Activated CD4-positive, alpha-beta memory T cell treated with anti-CD3 and anti-CD28 coated beads, Interleukin-2, amount 10 ng/mL, durations not matched to agents 7 days and 5 days (primary cell): ENCODE measurements around the gene CENPM. TPM values are rescaled to one million over a fixed set of nuclear protein-coding genes. Genes with fewer than 3 reads are reported as not detected.

ENCODE experiments used
- CTCF ChIA-PET: fragments of 350-600 bp; sonication (Branson Sonifier 250); formaldehyde crosslinking; loops from one replicate; lab custom pipeline; 2021; ENCODE audit warnings: antibody characterized with exemption, inconsistent platforms; lab: Charles Lee
- POLR2A ChIA-PET: fragments of 350-600 bp; sonication (Branson Sonifier 250); formaldehyde crosslinking; loops from one replicate; lab custom pipeline; 2021; ENCODE audit warnings: antibody characterized with exemption; lab: Charles Lee
- DNase-seq: peaks from one replicate; pipeline ENCODE4 v3.0.0-alpha.2; 2020
- H3K27ac Mint-ChIP-seq: one replicate; pipeline ENCODE4 v1.8.0; 2021; ENCODE audit warnings: mild to moderate bottlenecking, mixed read lengths
- H3K27me3 Mint-ChIP-seq: one replicate; pipeline ENCODE4 v1.8.0; 2021; ENCODE audit warnings: mixed read lengths
- H3K36me3 Mint-ChIP-seq: one replicate; pipeline ENCODE4 v1.8.0; 2021; ENCODE audit warnings: low read depth, mixed read lengths
- H3K4me1 Mint-ChIP-seq: one replicate; pipeline ENCODE4 v1.8.0; 2021; ENCODE audit warnings: mixed read lengths
- H3K4me3 Mint-ChIP-seq: one replicate; pipeline ENCODE4 v1.8.0; 2021; ENCODE audit warnings: mild to moderate bottlenecking, mixed read lengths
- H3K9me3 Mint-ChIP-seq: one replicate; pipeline ENCODE4 v1.8.0; 2021; ENCODE audit warnings: mixed read lengths
- total RNA-seq, 2 experiments: library from RNA; stranded (reverse); gene quantifications; one replicate each; pipeline ENCODE4 v1.2.3, GENCODE V29; 2021

The CENPM gene
- total RNA-seq, 2 experiments from 2014 or later = 71.8 to 81.2 TPM

GRCh38 chr22:41936894-41937169 lies 10.1 kb downstream of the CENPM start:
- POLR2A ChIA-PET = interaction anchor here (1.0 to 2.6 kb wide), 5 partner anchors 10 to 104 kb away, joined by 3 to 9 read pairs (median 4); partner anchors contain the start of genes CENPM, SREBF2 and TNFRSF13C
- Mint-ChIP-seq H3K4me3 (no peak overlapping the region), H3K9me3 (no peaks in the 10 kb centered on the region), H3K4me1 (peaks cover 33% of the 10 kb centered on the region), H3K36me3 (peaks cover 47% of the 10 kb centered on the region), H3K27me3 (no peaks in the 10 kb centered on the region), H3K27ac (no peak overlapping the region)
- CTCF ChIA-PET = interaction anchor here (1.2 kb wide), 1 partner anchor 11 kb away, joined by 4 read pairs; no protein-coding TSS in a partner anchor
- no peak for DNase-seq

GRCh38 chr22:41935509-41935908 lies 11.4 kb downstream of the CENPM start:
- Mint-ChIP-seq H3K36me3 (peaks cover 34% of the 10 kb centered on the region), H3K27me3 (no peaks in the 10 kb centered on the region), H3K4me1 (peaks cover 20% of the 10 kb centered on the region), H3K27ac (no peak overlapping the region), H3K4me3 (no peak overlapping the region), H3K9me3 (no peaks in the 10 kb centered on the region)
- DNase-seq = no peak
- ChIA-PET CTCF (interaction anchor here (0.7 kb wide), 1 partner anchor 21 kb away, joined by 3 read pairs; no protein-coding TSS in a partner anchor), POLR2A (interaction anchor here (0.9 to 2.6 kb wide), 4 partner anchors 9 to 283 kb away, joined by 3 to 9 read pairs (median 6); partner anchors contain the start of genes CENPM and TNFRSF13C)

- H3K9me3 Mint-ChIP-seq = no peaks in the 10 kb centered on the region
- H3K27ac Mint-ChIP-seq = no peak overlapping the region
- H3K36me3 Mint-ChIP-seq = peaks cover 32% of the 10 kb centered on the region
- H3K4me1 Mint-ChIP-seq = peaks cover 15% of the 10 kb centered on the region
- no peaks in the 10 kb centered on the region for H3K27me3 Mint-ChIP-seq
- DNase-seq = no peak
- ChIA-PET CTCF (interaction anchor here (1.4 kb wide), 1 partner anchor 9 kb away, joined by 12 read pairs; the partner anchor contains the start of gene TNFRSF13C), POLR2A (interaction anchor here (1.0 to 1.2 kb wide), 3 partner anchors 12 to 76 kb away, joined by 3 to 4 read pairs (median 3); partner anchors contain the start of gene CENPM)
- no peak overlapping the region for H3K4me3 Mint-ChIP-seq
These were observed 12.0 kb downstream of the CENPM start for GRCh38 chr22:41935015-41935351.

- POLR2A ChIA-PET = interaction anchor here (1.0 to 1.2 kb wide), 3 partner anchors 12 to 75 kb away, joined by 3 to 4 read pairs (median 3); partner anchors contain the start of gene CENPM
- CTCF ChIA-PET = interaction anchor here (1.4 kb wide), 1 partner anchor 8 kb away, joined by 12 read pairs; the partner anchor contains the start of gene TNFRSF13C
- DNase-seq = no peak
- Mint-ChIP-seq H3K27me3 (no peaks in the 10 kb centered on the region), H3K9me3 (no peaks in the 10 kb centered on the region), H3K4me3 (no peak overlapping the region), H3K27ac (no peak overlapping the region), H3K36me3 (peaks cover 28% of the 10 kb centered on the region), H3K4me1 (peaks cover 9% of the 10 kb centered on the region)
These were observed 12.5 kb downstream of the CENPM start for GRCh38 chr22:41934284-41935014.

GRCh38 chr22:41933411-41934177 lies 13.4 kb downstream of the CENPM start:
- no peaks in the 10 kb centered on the region for H3K9me3 Mint-ChIP-seq
- ChIA-PET CTCF (interaction anchor here (1.4 kb wide), 1 partner anchor 8 kb away, joined by 12 read pairs; the partner anchor contains the start of gene TNFRSF13C), POLR2A (interaction anchor here (1.0 to 1.2 kb wide), 4 partner anchors 9 to 75 kb away, joined by 3 to 4 read pairs (median 3); partner anchors contain the start of gene CENPM)
- H3K4me3 Mint-ChIP-seq = no peak overlapping the region
- H3K27me3 Mint-ChIP-seq = no peaks in the 10 kb centered on the region
- peaks cover 2% of the 10 kb centered on the region for H3K4me1 Mint-ChIP-seq
- H3K27ac Mint-ChIP-seq = no peak overlapping the region
- H3K36me3 Mint-ChIP-seq = peaks cover 19% of the 10 kb centered on the region
- DNase-seq = no peak

- Mint-ChIP-seq H3K27ac (no peak overlapping the region), H3K4me3 (no peak overlapping the region), H3K27me3 (peaks cover 8% of the 10 kb centered on the region), H3K36me3 (peaks cover 14% of the 10 kb centered on the region), H3K9me3 (no peaks in the 10 kb centered on the region), H3K4me1 (peaks cover under 1% of the 10 kb centered on the region)
- no peak for DNase-seq
- CTCF ChIA-PET = no interaction called here
- POLR2A ChIA-PET = no interaction called here
These were observed 14.6 kb downstream of the CENPM start for GRCh38 chr22:41932353-41932752.

GRCh38 chr22:41931701-41932269 lies 15.2 kb downstream of the CENPM start:
- Mint-ChIP-seq H3K36me3 (peaks cover 8% of the 10 kb centered on the region), H3K9me3 (no peaks in the 10 kb centered on the region), H3K4me3 (no peak overlapping the region), H3K27ac (no peak overlapping the region), H3K27me3 (peaks cover 13% of the 10 kb centered on the region), H3K4me1 (peaks cover 1% of the 10 kb centered on the region)
- POLR2A ChIA-PET = no interaction called here
- no peak for DNase-seq
- CTCF ChIA-PET = no interaction called here

GRCh38 chr22:41929418-41929810 lies 17.5 kb downstream of the CENPM start:
- Mint-ChIP-seq H3K36me3 (no peaks in the 10 kb centered on the region), H3K27me3 (peaks cover 23% of the 10 kb centered on the region), H3K27ac (no peak overlapping the region), H3K4me1 (peaks cover 7% of the 10 kb centered on the region), H3K9me3 (no peaks in the 10 kb centered on the region), H3K4me3 (no peak overlapping the region)
- DNase-seq = no peak
- CTCF ChIA-PET = no interaction called here
- POLR2A ChIA-PET = interaction anchor here (1.1 kb wide), 1 partner anchor 10 kb away, joined by 4 read pairs; no protein-coding TSS in a partner anchor

GRCh38 chr22:41928593-41929417 lies 18.1 kb downstream of the CENPM start:
- POLR2A ChIA-PET = interaction anchor here (0.8 to 4.3 kb wide), 3 partner anchors 9 to 24 kb away, joined by 4 to 32 read pairs (median 4); no protein-coding TSS in a partner anchor
- Mint-ChIP-seq H3K4me3 (no peak overlapping the region), H3K4me1 (peaks cover 7% of the 10 kb centered on the region)

GRCh38 chr22:41927813-41928212 lies 19.1 kb downstream of the CENPM start:
- no peak for DNase-seq
- H3K4me3 Mint-ChIP-seq = no peak overlapping the region
- CTCF ChIA-PET = interaction anchor here (1.2 to 3.8 kb wide), 2 partner anchors 13 to 230 kb away, joined by 6 to 31 read pairs; no protein-coding TSS in a partner anchor
- POLR2A ChIA-PET = interaction anchor here (0.8 to 4.3 kb wide), 3 partner anchors 12 to 23 kb away, joined by 4 to 32 read pairs (median 13); no protein-coding TSS in a partner anchor
- H3K27me3 Mint-ChIP-seq = peaks cover 26% of the 10 kb centered on the region
- H3K36me3 Mint-ChIP-seq = no peaks in the 10 kb centered on the region
- H3K9me3 Mint-ChIP-seq = no peaks in the 10 kb centered on the region
- peaks cover 7% of the 10 kb centered on the region for H3K4me1 Mint-ChIP-seq
- H3K27ac Mint-ChIP-seq = no peak overlapping the region

More at GRCh38 chr22:41928593-41929417, 18.1 kb downstream of the CENPM start:
- DNase-seq = no peak
- Mint-ChIP-seq H3K9me3 (no peaks in the 10 kb centered on the region), H3K36me3 (no peaks in the 10 kb centered on the region), H3K27me3 (peaks cover 23% of the 10 kb centered on the region), H3K27ac (no peak overlapping the region)
- CTCF ChIA-PET = interaction anchor here (3.8 kb wide), 1 partner anchor 12 kb away, joined by 31 read pairs; no protein-coding TSS in a partner anchor

GRCh38 chr22:41925783-41926460 lies 21.0 kb downstream of the CENPM start:
- ChIA-PET POLR2A (interaction anchor here (0.5 to 4.3 kb wide), 15 partner anchors 10 to 237 kb away, joined by 3 to 32 read pairs (median 4); partner anchors contain the start of genes CENPM and SNU13), CTCF (interaction anchor here (0.6 to 3.8 kb wide), 20 partner anchors 8 to 229 kb away, joined by 3 to 31 read pairs (median 6); partner anchors contain the start of genes CENPM and MEI1)
- Mint-ChIP-seq H3K27ac (no peak overlapping the region), H3K27me3 (peaks cover 26% of the 10 kb centered on the region), H3K4me1 (peaks cover 7% of the 10 kb centered on the region), H3K9me3 (no peaks in the 10 kb centered on the region), H3K4me3 (peak overlapping the region; percentile 60), H3K36me3 (no peaks in the 10 kb centered on the region)
- peak; percentile 77 for DNase-seq
